ENCODE results near the gene DNM3.

DNA sequence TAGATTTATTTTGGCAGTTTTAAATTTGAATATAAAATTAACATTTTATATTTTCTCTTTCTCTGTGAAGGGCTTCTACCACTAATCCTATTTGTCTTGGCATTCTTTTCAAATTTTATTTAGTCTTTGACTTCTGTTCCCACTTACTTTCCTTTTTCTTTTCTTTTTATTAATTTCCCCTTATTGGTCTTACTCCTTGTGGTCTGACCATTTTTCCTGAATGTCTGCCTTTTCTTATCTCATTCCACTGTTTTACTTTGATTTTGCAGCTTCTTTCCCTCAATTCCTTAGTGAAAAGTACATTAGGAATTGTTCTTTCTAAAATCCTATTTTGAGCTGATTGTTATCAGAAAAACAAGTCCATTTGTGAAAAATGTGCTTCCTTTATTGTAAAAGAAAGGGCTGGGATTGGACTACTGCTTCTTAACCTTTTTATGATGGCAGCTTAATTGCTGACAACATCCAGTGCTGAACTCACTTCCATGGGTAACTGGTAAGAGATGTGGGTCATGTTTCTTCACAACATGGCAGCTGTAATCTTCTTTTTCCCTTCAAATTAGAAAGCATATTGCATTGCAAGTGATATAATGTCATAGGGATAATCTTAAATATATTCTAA is 284.6 kb downstream of the DNM3 start:
- no peak for TF ChIP-seq POLR2AphosphoS5 (IDR thresholded peaks at IDR 0.05)
- TF ChIP-seq, protein P1, sequence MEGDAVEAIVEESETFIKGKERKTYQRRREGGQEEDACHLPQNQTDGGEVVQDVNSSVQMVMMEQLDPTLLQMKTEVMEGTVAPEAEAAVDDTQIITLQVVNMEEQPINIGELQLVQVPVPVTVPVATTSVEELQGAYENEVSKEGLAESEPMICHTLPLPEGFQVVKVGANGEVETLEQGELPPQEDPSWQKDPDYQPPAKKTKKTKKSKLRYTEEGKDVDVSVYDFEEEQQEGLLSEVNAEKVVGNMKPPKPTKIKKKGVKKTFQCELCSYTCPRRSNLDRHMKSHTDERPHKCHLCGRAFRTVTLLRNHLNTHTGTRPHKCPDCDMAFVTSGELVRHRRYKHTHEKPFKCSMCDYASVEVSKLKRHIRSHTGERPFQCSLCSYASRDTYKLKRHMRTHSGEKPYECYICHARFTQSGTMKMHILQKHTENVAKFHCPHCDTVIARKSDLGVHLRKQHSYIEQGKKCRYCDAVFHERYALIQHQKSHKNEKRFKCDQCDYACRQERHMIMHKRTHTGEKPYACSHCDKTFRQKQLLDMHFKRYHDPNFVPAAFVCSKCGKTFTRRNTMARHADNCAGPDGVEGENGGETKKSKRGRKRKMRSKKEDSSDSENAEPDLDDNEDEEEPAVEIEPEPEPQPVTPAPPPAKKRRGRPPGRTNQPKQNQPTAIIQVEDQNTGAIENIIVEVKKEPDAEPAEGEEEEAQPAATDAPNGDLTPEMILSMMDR (IDR thresholded peaks at IDR 0.05) = no peak
